ENCODE data around the gene ZNRD2.

The ZNRD2 gene

DNA sequence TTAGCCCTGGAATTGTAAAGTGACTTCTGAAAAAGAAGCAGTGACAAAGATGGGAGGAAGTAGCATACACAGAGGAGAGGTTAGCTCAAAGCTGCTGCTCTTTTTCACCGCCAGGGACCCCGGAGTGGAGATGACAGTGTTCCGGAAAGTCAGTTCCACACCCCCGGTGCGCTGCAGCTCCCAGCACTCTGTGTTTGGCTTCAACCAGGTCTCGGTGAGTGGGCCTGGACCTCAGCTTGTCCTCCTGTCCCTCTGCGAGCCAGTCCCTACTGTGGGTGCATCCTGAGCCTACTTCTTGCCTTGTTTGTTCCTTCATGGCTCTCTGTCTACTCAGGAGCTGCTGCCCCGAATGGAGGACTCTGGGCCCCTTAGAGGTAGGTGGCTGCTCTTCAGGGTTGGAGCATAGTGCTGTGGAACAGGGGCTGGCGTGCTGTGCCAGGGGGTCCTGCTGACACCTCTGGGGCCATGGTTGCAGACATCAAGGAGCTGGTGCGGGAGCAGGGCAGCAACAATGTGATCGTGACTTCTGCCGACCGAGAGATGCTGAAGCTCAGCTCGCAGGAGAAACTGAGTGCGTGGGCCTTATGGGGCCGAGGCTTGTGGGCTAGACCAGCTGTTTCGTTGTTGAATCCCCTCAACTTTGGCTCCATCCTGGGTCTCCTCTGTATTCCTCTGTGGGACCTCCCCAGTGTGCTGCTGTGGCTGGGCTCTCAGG is 47.0 kb downstream of the ZNRD2 start:
- TF ChIP-seq CTCF (IDR thresholded peaks at IDR 0.05; ENCODE audit: low read depth, low read length, missing control alignments): no peak
- Histone ChIP-seq H3K36me3 (replicated peaks) (peaks cover 45% of the 10 kb centered on the region), H3K27ac (no peak overlapping the region), H3K27me3 (replicated peaks) (no peaks in the 10 kb centered on the region), H3K4me3 (ENCODE audit: low read depth, low read length) (no peak overlapping the region)
- in situ Hi-C loops (cut with HindIII; ENCODE audit: low pct_ligation_motif_present, low sequenced_read_pairs): no loop called here
- no peak for DNase-seq

DNA sequence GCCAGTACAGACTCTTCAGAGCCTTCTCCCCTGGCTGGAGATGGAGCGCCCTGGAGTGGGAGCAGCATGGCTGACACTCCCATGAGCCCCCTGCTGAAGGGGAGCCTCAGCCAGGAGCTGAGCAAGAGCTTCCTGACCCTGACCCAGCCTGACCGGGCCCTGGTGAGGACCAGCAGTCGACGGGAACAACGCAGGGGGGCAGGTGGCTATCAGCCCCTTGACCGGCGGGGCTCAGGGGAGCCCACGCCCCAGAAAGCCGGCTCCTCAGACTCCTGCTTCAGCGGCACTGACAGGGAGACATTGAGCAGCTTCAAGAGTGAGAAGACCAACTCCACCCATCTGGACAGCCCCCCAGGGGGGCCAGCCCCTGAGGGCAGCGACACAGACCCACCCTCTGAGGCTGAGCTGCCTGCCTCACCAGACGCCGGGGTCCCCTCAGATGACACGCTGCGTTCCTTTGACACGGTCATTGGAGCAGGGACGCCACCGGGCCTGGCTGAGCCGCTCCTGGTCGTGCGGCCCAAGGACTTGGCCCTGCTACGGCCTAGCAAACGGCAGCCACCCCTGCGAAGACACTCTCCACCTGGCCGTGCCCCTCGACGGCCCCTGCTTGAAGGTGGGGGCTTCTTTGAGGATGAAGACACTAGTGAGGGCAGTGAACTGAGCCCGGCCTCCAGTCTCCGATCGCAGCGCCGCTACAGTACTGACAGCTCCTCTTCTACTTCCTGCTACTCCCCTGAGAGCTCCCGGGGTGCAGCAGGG is 47.9 kb downstream of the ZNRD2 start:
- in situ Hi-C loops (cut with HindIII; ENCODE audit: low pct_ligation_motif_present, low sequenced_read_pairs): no loop called here
- no peaks in the 10 kb centered on the region for H3K27me3 ChIP-seq (replicated peaks)
- TF ChIP-seq CTCF (IDR thresholded peaks at IDR 0.05; ENCODE audit: low read depth, low read length, missing control alignments): no peak
- H3K4me3 ChIP-seq (ENCODE audit: low read depth, low read length): no peak overlapping the region
- H3K36me3 ChIP-seq (replicated peaks): peaks cover 50% of the 10 kb centered on the region
- H3K27ac ChIP-seq: no peak overlapping the region
- DNase-seq: no peak

GRCh38 chr11:65618763-65619162 is 48.5 kb downstream of the ZNRD2 start:
- Histone ChIP-seq H3K27me3 (replicated peaks) (no peaks in the 10 kb centered on the region), H3K27ac (no peak overlapping the region), H3K36me3 (replicated peaks) (peaks cover 56% of the 10 kb centered on the region), H3K4me3 (ENCODE audit: low read depth, low read length) (no peak overlapping the region)
- TF ChIP-seq CTCF (IDR thresholded peaks at IDR 0.05; ENCODE audit: low read depth, low read length, missing control alignments): no peak
- in situ Hi-C loops (cut with HindIII; ENCODE audit: low pct_ligation_motif_present, low sequenced_read_pairs): no loop called here
- no peak for DNase-seq

- in situ Hi-C loops (cut with HindIII; ENCODE audit: low pct_ligation_motif_present, low sequenced_read_pairs): no loop called here
- Histone ChIP-seq H3K4me3 (ENCODE audit: low read depth, low read length) (no peak overlapping the region), H3K36me3 (replicated peaks) (peaks cover 62% of the 10 kb centered on the region), H3K27me3 (replicated peaks) (no peaks in the 10 kb centered on the region), H3K27ac (no peak overlapping the region)
- no peak for DNase-seq
- no peak for TF ChIP-seq CTCF (IDR thresholded peaks at IDR 0.05; ENCODE audit: low read depth, low read length, missing control alignments)
These were observed 49.1 kb downstream of the ZNRD2 start for GRCh38 chr11:65619281-65619928.

- H3K27ac ChIP-seq: no peak overlapping the region
- no peak for TF ChIP-seq CTCF (IDR thresholded peaks at IDR 0.05; ENCODE audit: low read depth, low read length, missing control alignments)
- in situ Hi-C loops (cut with HindIII; ENCODE audit: low pct_ligation_motif_present, low sequenced_read_pairs): no loop called here
- no peak for DNase-seq
- H3K4me3 ChIP-seq (ENCODE audit: low read depth, low read length): no peak overlapping the region
- peaks cover 68% of the 10 kb centered on the region for H3K36me3 ChIP-seq (replicated peaks)
- no peaks in the 10 kb centered on the region for H3K27me3 ChIP-seq (replicated peaks)
These were observed 50.4 kb downstream of the ZNRD2 start for GRCh38 chr11:65620666-65621065.

Measured in brain microvascular endothelial cell (primary cell).